K562 (cell line): Measurements from ENCODE around the gene NRF1. TPM values are rescaled to one million over a fixed set of nuclear protein-coding genes. Genes with fewer than 3 reads are reported as not detected.
"Not testable (repeated sequence)": the region's sequence is repeated elsewhere in the genome, so short reads cannot be mapped to it uniquely, and the experiment has no call there.

Experiments
- ATAC-seq: fragments of 200-7000 bp; cut with Tn5 transposase; 3 replicates; pipeline ENCODE4 v1.9.1; 2020; ENCODE audit warnings: moderate library complexity
- BruUV-seq: library from RNA; stranded (reverse); fragments of 400-500 nt; replicated peaks from 2 replicates; lab custom pipeline; 2021; lab: Mats Ljungman, UMichigan
- CTCF ChIA-PET: fragments of 300-600 bp; formaldehyde crosslinking; extraction: SDS; loops from one replicate; lab custom pipeline; 2021; ENCODE audit warnings: low intra/inter-chr PET ratio; lab: Yijun Ruan, JAX
- POLR2A ChIA-PET: fragments of 300-600, 350-650 bp; sonication (Branson Sonifier 250); formaldehyde crosslinking; extraction: SDS; loops from one replicate; lab custom pipeline; 2021; ENCODE audit warnings: antibody characterized with exemption, inconsistent platforms; lab: Yijun Ruan, JAX
- DNase-seq, 4 experiments: peaks; one replicate each; pipeline versions ENCODE4 v3.0.0 to v3.0.0-alpha.2; 2011 to 2018; ENCODE audit warnings: low spot score in 3 of 4, mixed read lengths in 3 of 4; ENCODE audit errors: extremely low read depth in 1 of 4
- FAIRE-seq: peaks from 2 replicates; lab custom pipeline; 2011; peaks lifted over from hg19 to GRCh38; lab: Jason Lieb, UNC
- H2AFZ ChIP-seq: 2 replicates; pipeline ENCODE4 v1.6.0; 2011; ENCODE audit warnings: low read depth, low read length, control low read depth, inconsistent platforms
- H3K27ac ChIP-seq: fragments of 200-600 bp; 3 replicates; pipeline ENCODE4 v1.8.0; 2011; ENCODE audit warnings: low read depth, mild to moderate bottlenecking, control low read depth, inconsistent platforms, low read length, moderate library complexity, mixed read lengths; ENCODE audit errors: extremely low read depth
- H3K27me3 ChIP-seq, 2 experiments: fragments of 300-600 bp in 1 of 2; 2 replicates in 1 of 2; 3 replicates in 1 of 2; pipeline versions ENCODE4 v1.6.0 to v1.8.0; 2011; ENCODE audit warnings: inconsistent platforms in 2 of 2, low read length in 2 of 2, mild to moderate bottlenecking in 1 of 2, mixed read lengths in 1 of 2, moderate library complexity in 1 of 2; ENCODE audit not compliant: control insufficient read depth in 2 of 2, insufficient read depth in 2 of 2
- H3K36me3 ChIP-seq: fragments of 300-600 bp; 3 replicates; pipeline ENCODE4 v1.8.0; 2011; ENCODE audit warnings: mild to moderate bottlenecking, low read length, inconsistent platforms; ENCODE audit not compliant: control insufficient read depth, insufficient read depth
- H3K4me1 ChIP-seq, 2 experiments: fragments of 200-600 bp in 1 of 2; replicated peaks in 1 of 2; 2 replicates in 1 of 2; 3 replicates in 1 of 2; pipeline versions ENCODE4 v1.5.1 to v1.8.0; 2011; ENCODE audit warnings: inconsistent platforms in 2 of 2, low read length in 2 of 2, mild to moderate bottlenecking in 1 of 2, mixed read lengths in 1 of 2, moderate library complexity in 1 of 2; ENCODE audit not compliant: control insufficient read depth in 2 of 2, insufficient read depth in 2 of 2
- H3K4me2 ChIP-seq: 2 replicates; pipeline ENCODE4 v1.6.1; 2011; ENCODE audit warnings: low read length, control low read depth, inconsistent platforms, mixed read lengths; ENCODE audit not compliant: insufficient read depth
- H3K4me3 ChIP-seq: fragments of 200-600 bp; sonication (generic), shearing (Covaris generic); 2 replicates; pipeline ENCODE4 v1.5.1; 2016; ENCODE audit warnings: control low read depth, inconsistent platforms
- H3K79me2 ChIP-seq: fragments of 200-600 bp; 3 replicates; pipeline ENCODE4 v1.8.0; 2011; ENCODE audit warnings: low read length, inconsistent platforms; ENCODE audit not compliant: control insufficient read depth, insufficient read depth
- H3K9ac ChIP-seq, 2 experiments: 2 replicates each; pipeline versions ENCODE4 v1.6.0 to v1.6.1; 2011; ENCODE audit warnings: low read depth in 2 of 2, low read length in 2 of 2, control low read depth in 1 of 2, inconsistent platforms in 1 of 2, mild to moderate bottlenecking in 1 of 2, mixed read lengths in 1 of 2; ENCODE audit not compliant: insufficient read depth in 1 of 2
- H3K9me1 ChIP-seq: one replicate; pipeline ENCODE4 v1.6.0; 2011; ENCODE audit warnings: inconsistent platforms, mild to moderate bottlenecking, low read length, moderate library complexity; ENCODE audit not compliant: control insufficient read depth, insufficient read depth
- H3K9me3 ChIP-seq: replicated peaks from 2 replicates; pipeline ENCODE4 v1.5.1; 2011; ENCODE audit warnings: low read depth, low read length, inconsistent platforms; ENCODE audit not compliant: control insufficient read depth, insufficient read depth
- H4K20me1 ChIP-seq: replicated peaks from 2 replicates; pipeline ENCODE4 v1.6.1; 2011; ENCODE audit warnings: low read length, inconsistent platforms, mixed read lengths; ENCODE audit not compliant: control insufficient read depth, insufficient read depth
- BMI1 ChIP-seq: fragments of 150-350 bp; IDR thresholded peaks from 2 replicates; pipeline ENCODE4 v1.6.1; 2014; ENCODE audit warnings: low read length
- MYBL2 ChIP-seq, 2 experiments: fragments of 450-650 bp in 1 of 2; sonication (generic) in 1 of 2; formaldehyde crosslinking in 1 of 2; IDR thresholded peaks; 2 replicates each; pipeline versions ENCODE4 v1.6.1 to v1.8.1; 2017 to 2022; ENCODE audit warnings: borderline replicate concordance in 1 of 2, inconsistent platforms in 1 of 2, low read depth in 1 of 2, mild to moderate bottlenecking in 1 of 2, missing genetic modification reagents in 1 of 2, moderate library complexity in 1 of 2
- PCBP2 ChIP-seq: fragments of 200-400 bp; formaldehyde crosslinking; IDR thresholded peaks from 2 replicates; pipeline ENCODE4 v1.6.1; 2018; ENCODE audit warnings: low read length, low read depth, mild to moderate bottlenecking, moderate library complexity; ENCODE audit not compliant: poor library complexity, severe bottlenecking
- PHB ChIP-seq: fragments of 250-450 bp; sonication (Bioruptor Pico); IDR thresholded peaks from 2 replicates; pipeline ENCODE4 v1.5.0; 2021
- PTTG1 ChIP-seq: fragments of 450-650 bp; IDR thresholded peaks from 2 replicates; pipeline ENCODE4 v1.6.1; 2016; ENCODE audit warnings: low read depth, mild to moderate bottlenecking, missing genetic modification characterization, missing compliant biosample characterization
- SNAPC5 ChIP-seq: fragments of 250-450 bp; sonication (Bioruptor Pico); IDR thresholded peaks from 2 replicates; pipeline ENCODE4 v1.8.0; 2021; ENCODE audit warnings: moderate library complexity, mild to moderate bottlenecking, inconsistent platforms
- TAF1 ChIP-seq: IDR thresholded peaks from 2 replicates; pipeline ENCODE4 v1.6.1; 2011; ENCODE audit warnings: mild to moderate bottlenecking, low read length, moderate library complexity; ENCODE audit not compliant: insufficient read depth, control insufficient read depth, severe bottlenecking; ENCODE audit errors: extremely low read depth
- TRIM28 ChIP-seq: fragments of 450-650 bp; IDR thresholded peaks from 2 replicates; pipeline ENCODE4 v1.6.1; 2017
- ZBTB9 ChIP-seq: fragments of 450-650 bp; formaldehyde crosslinking; IDR thresholded peaks from 2 replicates; pipeline ENCODE4 v1.4.0; 2020; ENCODE audit warnings: mild to moderate bottlenecking, moderate library complexity
- ZNF431 ChIP-seq: sonication (generic); formaldehyde crosslinking; IDR thresholded peaks from 2 replicates; pipeline ENCODE4 v1.8.0; 2022; ENCODE audit warnings: mild to moderate bottlenecking, missing genetic modification reagents
- WGBS: fragments of 100-300 bp; shearing (Covaris generic); methylation state at CpG from one replicate; pipeline ENCODE4 v1.1.6; 2016; ENCODE audit warnings: low coverage, mixed read lengths; ENCODE audit not compliant: insufficient coverage; ENCODE audit errors: missing lambda C conversion rate; 5-methylcytosine and 5-hydroxymethylcytosine counted together
- in situ Hi-C: fragments of 300-500 bp; cut with MboI; formaldehyde crosslinking; loops from 4 replicates; pipeline ENCODE4 v1.15.0; 2018; ENCODE audit warnings: inconsistent platforms, mixed read lengths
- intact Hi-C: fragments of 100-400 bp; cut with micrococcal nuclease; formaldehyde crosslinking; loops from 2 replicates; pipeline ENCODE4 v1.14.2; 2022
- polyA plus RNA-seq, 8 experiments: library from polyadenylated mRNA; depleted of rRNA in 4 of 8; stranded (reverse) in 5 of 8; unstranded in 3 of 8; fragments of >200 nt; fragmentation: Nextera tagmentation in 2 of 8; fragmentation: Illumina TruSeq in 1 of 8; extraction: Ambion mirVana in 2 of 8; extraction: Trizol in 1 of 8; gene quantifications; 2 replicates each; pipeline versions ENCODE4 v1.2.1 to v1.2.3, GENCODE V29; 2011 to 2014; ENCODE audit warnings: inconsistent platforms in 1 of 8, missing spikeins in 1 of 8
- total RNA-seq, 7 experiments: library from RNA; depleted of rRNA in 6 of 7; stranded (reverse); fragments of >200 nt in 6 of 7; fragmentation: Illumina TruSeq in 2 of 7; extraction: Trizol in 2 of 7; gene quantifications; 2 replicates each; pipeline versions ENCODE4 v1.2.1 to v1.2.3, GENCODE V29; 2011 to 2021; ENCODE audit warnings: low replicate concordance in 1 of 7
- TF ChIP-seq, protein P1 (sequence below): fragments of 450-650 bp; IDR thresholded peaks from 2 replicates; pipeline ENCODE4 v1.6.1; 2018; ENCODE audit warnings: mild to moderate bottlenecking, low read depth; ENCODE audit not compliant: partially characterized antibody

NRF1 gene
- total and polyA plus RNA-seq, 9 of the 15 experiments (the other 6 are each of a cell fraction or from before 2014, with no cell fraction given), result 8.6 to 28.8 (median 20.3) TPM

DNA sequence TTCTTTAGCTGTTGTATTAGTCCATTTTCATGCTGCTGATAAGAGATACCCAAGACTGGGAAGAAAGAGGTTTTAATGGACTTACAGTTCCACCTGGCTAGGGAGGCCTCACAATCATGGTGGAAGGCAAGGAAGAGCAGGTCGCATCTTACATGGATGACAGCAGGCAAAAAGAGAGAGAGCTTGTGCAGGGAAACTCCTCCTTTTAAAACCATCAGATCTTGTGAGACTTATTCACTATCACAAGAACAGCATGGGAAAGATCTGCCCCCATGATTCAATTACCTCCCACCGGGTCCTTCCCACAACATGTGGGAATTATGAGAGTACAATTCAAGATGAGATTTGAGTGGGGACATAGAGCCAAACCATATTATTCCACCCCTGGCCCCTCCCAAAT lies 48.4 kb downstream of the NRF1 start:
- in situ Hi-C loops, intact Hi-C loops: not testable (repeated sequence)

GRCh38 chr7:129661645-129662182 lies 50.2 kb downstream of the NRF1 start:
- H2AFZ ChIP-seq, result no peak overlapping the region
- WGBS, result 90% methylated on average over 4 of the region's 4 CpGs
- no peak overlapping the region for H3K27ac ChIP-seq
- ChIA-PET POLR2A (no interaction called here), CTCF (no interaction called here)
- intact Hi-C loops (no loop called here), in situ Hi-C loops (no loop called here)
- no peak overlapping the region for H3K9ac ChIP-seq
- H3K27me3 ChIP-seq, result no peaks in the 10 kb centered on the region
- H4K20me1 ChIP-seq, result no peaks in the 10 kb centered on the region
- H3K79me2 ChIP-seq, result no peaks in the 10 kb centered on the region
- no TSS peak for BruUV-seq
- peaks cover 39% of the 10 kb centered on the region for H3K36me3 ChIP-seq
- H3K4me1 ChIP-seq, result no peaks in the 10 kb centered on the region
- H3K9me3 ChIP-seq, result peaks cover 21% of the 10 kb centered on the region
- ATAC-seq (no peak), FAIRE-seq (no peak), DNase-seq (no peak)
- no peak overlapping the region for H3K4me3 ChIP-seq
- no peaks in the 10 kb centered on the region for H3K9me1 ChIP-seq
- H3K4me2 ChIP-seq, result no peak overlapping the region
- TF ChIP-seq TAF1 (no peak), ZBTB9 (CRISPR knock-in tag) (no peak), MYBL2 (IDR thresholded peaks at IDR 0.05; ENCODE audit: low read depth) (no peak), MYBL2 (CRISPR knock-in tag; IDR thresholded peaks at IDR 0.05; ENCODE audit: borderline replicate concordance) (no peak), BMI1 (no peak), SNAPC5 (CRISPR knock-in tag) (no peak), TRIM28 (peak; percentile 97), PCBP2 (no peak), PHB (CRISPR knock-in tag) (no peak), PTTG1 (tag) (no peak)
- TF ChIP-seq, protein P1, sequence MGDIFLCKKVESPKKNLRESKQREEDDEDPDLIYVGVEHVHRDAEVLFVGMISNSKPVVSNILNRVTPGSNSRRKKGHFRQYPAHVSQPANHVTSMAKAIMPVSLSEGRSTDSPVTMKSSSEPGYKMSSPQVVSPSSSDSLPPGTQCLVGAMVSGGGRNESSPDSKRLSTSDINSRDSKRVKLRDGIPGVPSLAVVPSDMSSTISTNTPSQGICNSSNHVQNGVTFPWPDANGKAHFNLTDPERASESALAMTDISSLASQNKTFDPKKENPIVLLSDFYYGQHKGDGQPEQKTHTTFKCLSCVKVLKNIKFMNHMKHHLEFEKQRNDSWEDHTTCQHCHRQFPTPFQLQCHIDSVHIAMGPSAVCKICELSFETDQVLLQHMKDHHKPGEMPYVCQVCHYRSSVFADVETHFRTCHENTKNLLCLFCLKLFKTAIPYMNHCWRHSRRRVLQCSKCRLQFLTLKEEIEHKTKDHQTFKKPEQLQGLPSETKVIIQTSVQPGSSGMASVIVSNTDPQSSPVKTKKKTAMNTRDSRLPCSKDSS, result peak; percentile 86

More for the DNA sequence above, 48.4 kb downstream of the NRF1 start:
- H3K27me3 ChIP-seq, H4K20me1 ChIP-seq, H3K27ac ChIP-seq, H3K9me1 ChIP-seq, FAIRE-seq, H3K4me3 ChIP-seq, H3K79me2 ChIP-seq, H3K9ac ChIP-seq, H2AFZ ChIP-seq, DNase-seq, H3K4me1 ChIP-seq, ATAC-seq, CTCF ChIA-PET, BruUV-seq, H3K4me2 ChIP-seq: not testable (repeated sequence)
- POLR2A ChIA-PET, result interaction anchor here (0.6 to 1.0 kb wide), 2 partner anchors 13 to 54 kb away, joined by 3 to 6 read pairs; no protein-coding TSS in a partner anchor
- peaks cover 39% of the 10 kb centered on the region for H3K36me3 ChIP-seq
- 43% methylated on average over 2 of the region's 2 CpGs for WGBS
- TF ChIP-seq ZNF431 (CRISPR knock-in tag), result peak; percentile 93; the same call in 1 of the 2 replicates
- H3K9me3 ChIP-seq, result peaks cover 21% of the 10 kb centered on the region
